PC-3 (cell line): ENCODE measurements around the gene ABCF1. TPM values are rescaled to one million over a fixed set of nuclear protein-coding genes. Genes with fewer than 3 reads are reported as not detected.

Experiments used
- ATAC-seq: fragments of 200-7000 bp; cut with Tn5 transposase; 2 replicates; pipeline ENCODE4 v1.9.1; 2020; ENCODE audit warnings: mild to moderate bottlenecking, moderate library complexity
- BruUV-seq: library from RNA; stranded (reverse); fragments of 400-500 nt; replicated peaks from 2 replicates; lab custom pipeline; 2021; lab: Mats Ljungman, UMichigan
- CTCF ChIA-PET: fragments of 300-600 bp; sonication (Branson Sonifier 250); formaldehyde crosslinking; loops from one replicate; lab custom pipeline; 2022; ENCODE audit warnings: antibody characterized with exemption; lab: Charles Lee
- POLR2A ChIA-PET: fragments of 300-600 bp; sonication (Branson Sonifier 250); formaldehyde crosslinking; loops from one replicate; lab custom pipeline; 2022; ENCODE audit warnings: antibody characterized with exemption; ENCODE audit not compliant: unreplicated experiment; lab: Charles Lee
- DNase-seq: peaks from one replicate; pipeline ENCODE4 v3.0.0-alpha.2; 2015
- H2AFZ ChIP-seq: fragments of 300-600 bp; sonication (generic); 2 replicates; pipeline ENCODE4 v1.6.0; 2016; ENCODE audit warnings: antibody characterized with exemption, low read length
- H3F3A ChIP-seq: fragments of 300-600 bp; sonication (generic); one replicate; pipeline ENCODE4 v1.6.0; 2017; ENCODE audit warnings: antibody characterized with exemption, low read length, control low read depth, mild to moderate bottlenecking; ENCODE audit not compliant: unreplicated experiment
- H3K27ac ChIP-seq: fragments of 300-600 bp; sonication (generic); 2 replicates; pipeline ENCODE4 v1.5.1; 2016; ENCODE audit warnings: mild to moderate bottlenecking, low read length
- H3K27me3 ChIP-seq: fragments of 300-600 bp; sonication (generic); 2 replicates; pipeline ENCODE4 v1.6.1; 2016; ENCODE audit warnings: low read length, mixed read lengths
- H3K36me3 ChIP-seq: fragments of 300-600 bp; sonication (generic); 2 replicates; pipeline ENCODE4 v1.6.1; 2016; ENCODE audit warnings: low read depth, mixed run types, low read length, mixed read lengths
- H3K4me1 ChIP-seq: fragments of 300-600 bp; sonication (generic); 2 replicates; pipeline ENCODE4 v1.5.1; 2016; ENCODE audit warnings: low read length; ENCODE audit not compliant: insufficient read depth
- H3K4me2 ChIP-seq: fragments of 300-600 bp; sonication (generic); 2 replicates; pipeline ENCODE4 v1.6.0; 2016; ENCODE audit warnings: low read length
- H3K4me3 ChIP-seq: fragments of 300-600 bp; sonication (generic); 2 replicates; pipeline ENCODE4 v1.5.1; 2016; ENCODE audit warnings: mild to moderate bottlenecking, low read length, mixed read lengths
- H3K79me2 ChIP-seq: fragments of 300-600 bp; sonication (generic); 2 replicates; pipeline ENCODE4 v1.6.1; 2017; ENCODE audit warnings: low read length, mixed read lengths
- H3K9ac ChIP-seq: fragments of 300-600 bp; sonication (generic); 2 replicates; pipeline ENCODE4 v1.6.0; 2016; ENCODE audit warnings: mild to moderate bottlenecking, low read length
- H3K9me2 ChIP-seq: fragments of 300-600 bp; sonication (generic); replicated peaks from 2 replicates; pipeline ENCODE4 v1.6.1; 2016; ENCODE audit warnings: mixed run types, low read length, mixed read lengths
- H3K9me3 ChIP-seq: fragments of 300-600 bp; sonication (generic); 2 replicates; pipeline ENCODE4 v1.6.1; 2016; ENCODE audit warnings: low read length, mixed read lengths
- H4K20me1 ChIP-seq: fragments of 300-600 bp; sonication (generic); 2 replicates; pipeline ENCODE4 v1.6.1; 2016; ENCODE audit warnings: low read length, mixed read lengths
- EZH2 ChIP-seq: fragments of 300-600 bp; sonication (generic); IDR thresholded peaks from one replicate; pipeline ENCODE4 v1.6.1; 2017; ENCODE audit warnings: antibody characterized with exemption, mild to moderate bottlenecking, low read length; ENCODE audit not compliant: unreplicated experiment
- EZH2phosphoT487 ChIP-seq: fragments of 300-600 bp; sonication (generic); IDR thresholded peaks from 2 replicates; pipeline ENCODE4 v1.6.1; 2018; ENCODE audit warnings: mild to moderate bottlenecking, antibody characterized with exemption, low read length, borderline replicate concordance
- intact Hi-C: fragments of 100-400 bp; cut with micrococcal nuclease; formaldehyde crosslinking; loops from 2 replicates; pipeline ENCODE4 v1.9.0; 2023
- total RNA-seq: library from RNA; depleted of rRNA; stranded (reverse); fragments of >200 nt; gene quantifications from 2 replicates; pipeline ENCODE4 v1.2.3, GENCODE V29; 2014
- TF ChIP-seq, protein P1 (sequence below): fragments of 300-600 bp; sonication (generic); conservative IDR thresholded peaks from 2 replicates; pipeline ENCODE4 v1.5.1; 2017; ENCODE audit warnings: antibody characterized with exemption, low read depth, mild to moderate bottlenecking, low read length

The ABCF1 gene
- total RNA-seq, 1 experiment from 2014 or later: 67.3 TPM

DNA sequence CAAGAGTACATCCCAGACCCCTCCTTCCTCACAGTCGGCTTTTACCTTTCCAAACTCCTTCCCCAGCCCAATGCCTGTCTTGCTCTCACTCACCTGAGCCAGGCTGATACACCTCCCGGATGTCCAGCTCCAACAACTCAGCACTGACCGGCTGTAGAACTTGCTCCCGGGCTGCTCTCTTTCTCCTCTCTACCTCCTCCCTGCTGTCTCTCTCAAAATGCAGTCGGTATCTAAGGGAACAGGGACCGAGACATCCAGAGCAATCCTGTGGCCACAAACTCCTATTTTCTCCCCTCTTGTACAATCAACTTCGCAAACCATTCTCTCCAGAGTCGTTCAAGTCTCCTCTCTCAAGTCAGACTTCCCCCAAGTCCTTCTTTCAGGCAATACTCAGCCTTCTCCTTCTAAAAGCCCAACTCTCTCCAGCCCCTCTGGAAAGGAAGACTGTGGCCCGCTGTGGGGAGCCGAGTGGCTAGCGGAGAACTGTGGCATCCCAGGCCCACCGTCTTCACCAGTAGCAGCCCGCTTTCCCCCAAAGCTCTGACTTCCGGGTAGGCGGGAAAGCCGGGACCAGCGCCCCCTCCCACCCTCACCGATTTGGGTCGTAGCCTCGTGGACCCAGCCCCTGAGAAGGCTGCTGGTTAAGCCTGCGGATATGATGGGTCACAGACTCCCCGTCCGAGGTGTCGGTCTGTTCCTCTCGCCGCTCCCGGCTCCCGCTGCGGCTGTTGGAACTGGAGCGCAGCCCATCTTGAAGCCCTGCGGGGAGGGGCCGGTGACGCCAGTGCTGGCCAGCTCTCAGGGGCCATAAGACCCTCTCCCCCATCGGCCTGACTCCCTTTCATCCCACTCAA is 16.1 kb upstream of the ABCF1 start:
- Histone ChIP-seq H3K4me1 (peaks cover 20% of the 10 kb centered on the region), H3K27ac (no peak overlapping the region), H3K4me3 (peak overlapping the region; percentile 77), H3F3A (no peaks in the 10 kb centered on the region), H3K9me3 (no peaks in the 10 kb centered on the region), H3K9ac (peak overlapping the region; percentile 86), H4K20me1 (no peaks in the 10 kb centered on the region), H3K27me3 (no peaks in the 10 kb centered on the region), H3K36me3 (peaks cover 3% of the 10 kb centered on the region; the same call in 1 of the 2 replicates), H3K9me2 (no peaks in the 10 kb centered on the region), H3K79me2 (peaks cover 41% of the 10 kb centered on the region), H3K4me2 (peak overlapping the region; percentile 90), H2AFZ (peak overlapping the region; percentile 99)
- intact Hi-C loops: no loop called here
- no TSS peak for BruUV-seq
- TF ChIP-seq EZH2phosphoT487 (no peak), EZH2 (no peak)
- TF ChIP-seq, protein P1, sequence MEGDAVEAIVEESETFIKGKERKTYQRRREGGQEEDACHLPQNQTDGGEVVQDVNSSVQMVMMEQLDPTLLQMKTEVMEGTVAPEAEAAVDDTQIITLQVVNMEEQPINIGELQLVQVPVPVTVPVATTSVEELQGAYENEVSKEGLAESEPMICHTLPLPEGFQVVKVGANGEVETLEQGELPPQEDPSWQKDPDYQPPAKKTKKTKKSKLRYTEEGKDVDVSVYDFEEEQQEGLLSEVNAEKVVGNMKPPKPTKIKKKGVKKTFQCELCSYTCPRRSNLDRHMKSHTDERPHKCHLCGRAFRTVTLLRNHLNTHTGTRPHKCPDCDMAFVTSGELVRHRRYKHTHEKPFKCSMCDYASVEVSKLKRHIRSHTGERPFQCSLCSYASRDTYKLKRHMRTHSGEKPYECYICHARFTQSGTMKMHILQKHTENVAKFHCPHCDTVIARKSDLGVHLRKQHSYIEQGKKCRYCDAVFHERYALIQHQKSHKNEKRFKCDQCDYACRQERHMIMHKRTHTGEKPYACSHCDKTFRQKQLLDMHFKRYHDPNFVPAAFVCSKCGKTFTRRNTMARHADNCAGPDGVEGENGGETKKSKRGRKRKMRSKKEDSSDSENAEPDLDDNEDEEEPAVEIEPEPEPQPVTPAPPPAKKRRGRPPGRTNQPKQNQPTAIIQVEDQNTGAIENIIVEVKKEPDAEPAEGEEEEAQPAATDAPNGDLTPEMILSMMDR: no peak
- no peak for DNase-seq
- ATAC-seq: peak; percentile 7
- ChIA-PET CTCF (interaction anchor here (1.0 kb wide), 1 partner anchor 10 kb away, joined by 3 read pairs; no protein-coding TSS in a partner anchor), POLR2A (interaction anchor here (0.6 to 1.5 kb wide), 2 partner anchors 11 to 43 kb away, joined by 4 to 6 read pairs; no protein-coding TSS in a partner anchor)

DNA sequence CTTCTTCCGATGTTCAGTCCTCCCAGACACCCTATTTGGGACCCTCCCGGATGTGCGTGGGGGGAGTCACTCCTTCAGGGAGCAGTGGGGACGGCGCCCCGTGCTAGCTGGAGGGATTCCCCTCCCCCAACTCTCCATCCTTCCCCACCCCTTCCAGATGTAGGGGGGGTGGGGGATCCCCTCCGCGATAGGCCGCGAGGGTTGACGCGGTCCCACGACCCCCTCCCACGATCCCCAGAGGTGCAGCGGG is 15.5 kb upstream of the ABCF1 start:
- ATAC-seq (no peak; the same call in 1 of the 2 replicates), DNase-seq (no peak)
- H3K4me1 ChIP-seq: peaks cover 20% of the 10 kb centered on the region
- intact Hi-C loops: no loop called here
- H3K9me3 ChIP-seq: no peaks in the 10 kb centered on the region
- no peaks in the 10 kb centered on the region for H4K20me1 ChIP-seq
- no peak for TF ChIP-seq EZH2phosphoT487
- TF ChIP-seq, protein P1: no peak
- TF ChIP-seq EZH2: no peak
- H3K4me3 ChIP-seq: peak overlapping the region; percentile 77
- no peaks in the 10 kb centered on the region for H3K27me3 ChIP-seq
- POLR2A ChIA-PET: interaction anchor here (0.6 kb wide), 1 partner anchor 43 kb away, joined by 4 read pairs; no protein-coding TSS in a partner anchor
- no peaks in the 10 kb centered on the region for H3F3A ChIP-seq
- H3K4me2 ChIP-seq: peak overlapping the region; percentile 90
- no peaks in the 10 kb centered on the region for H3K9me2 ChIP-seq
- BruUV-seq: no TSS peak
- H3K36me3 ChIP-seq: peaks cover 3% of the 10 kb centered on the region; the same call in 1 of the 2 replicates
- H2AFZ ChIP-seq: peak overlapping the region; percentile 99
- H3K9ac ChIP-seq: peak overlapping the region; percentile 86
- H3K27ac ChIP-seq: no peak overlapping the region
- peaks cover 41% of the 10 kb centered on the region for H3K79me2 ChIP-seq
- CTCF ChIA-PET: no interaction called here
